GM19043 (cell line): Measurements from ENCODE around the gene KLF7.

Source experiments
- ATAC-seq: cut with Tn5 transposase; IDR thresholded peaks from one replicate; pipeline ENCODE4 v1.9.1; 2021; ENCODE audit warnings: low read depth; ENCODE audit not compliant: unreplicated experiment

The KLF7 gene

DNA sequence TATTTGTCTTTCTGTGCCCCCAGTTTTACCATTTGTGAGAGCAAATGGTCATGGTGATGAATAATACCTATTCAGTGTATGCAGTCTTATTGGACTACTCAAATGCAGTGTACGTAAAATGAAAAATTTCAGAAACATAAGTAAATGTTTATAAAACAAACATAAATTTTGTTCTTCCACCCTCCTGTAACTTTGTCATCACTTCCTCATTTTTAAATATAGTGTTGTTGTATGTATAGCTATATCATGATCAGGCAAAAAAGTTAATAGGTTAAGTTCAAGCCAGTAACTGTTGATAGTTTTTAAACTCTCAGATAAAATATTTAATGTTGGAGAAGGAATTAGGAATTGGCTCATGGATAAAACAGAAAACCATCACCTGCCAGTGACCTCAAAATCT, 93.2 kb downstream of the KLF7 start:
- no peak for ATAC-seq

DNA sequence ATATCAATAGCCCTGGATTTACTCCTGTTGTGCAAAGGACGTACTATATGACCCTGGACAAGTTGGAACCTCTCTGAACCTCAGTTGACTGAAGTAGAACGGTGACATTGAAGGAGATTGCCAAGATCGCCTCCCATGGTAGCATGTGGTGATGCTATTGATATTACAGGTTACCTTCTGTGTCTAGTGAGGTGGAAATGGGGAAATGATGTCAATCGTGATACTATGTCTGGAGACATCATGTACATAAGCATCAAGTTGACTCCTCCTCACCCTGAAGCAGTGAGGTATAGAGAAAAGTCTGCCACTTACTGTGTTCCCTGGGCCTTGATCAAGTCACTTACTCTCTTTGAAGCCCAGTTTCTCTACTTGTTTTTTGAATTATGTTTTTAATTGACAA, 93.9 kb downstream of the KLF7 start:
- ATAC-seq = no peak

- ATAC-seq = no peak
Measured at GRCh38 chr2:207067473-207067872, 98.3 kb downstream of the KLF7 start.

DNA sequence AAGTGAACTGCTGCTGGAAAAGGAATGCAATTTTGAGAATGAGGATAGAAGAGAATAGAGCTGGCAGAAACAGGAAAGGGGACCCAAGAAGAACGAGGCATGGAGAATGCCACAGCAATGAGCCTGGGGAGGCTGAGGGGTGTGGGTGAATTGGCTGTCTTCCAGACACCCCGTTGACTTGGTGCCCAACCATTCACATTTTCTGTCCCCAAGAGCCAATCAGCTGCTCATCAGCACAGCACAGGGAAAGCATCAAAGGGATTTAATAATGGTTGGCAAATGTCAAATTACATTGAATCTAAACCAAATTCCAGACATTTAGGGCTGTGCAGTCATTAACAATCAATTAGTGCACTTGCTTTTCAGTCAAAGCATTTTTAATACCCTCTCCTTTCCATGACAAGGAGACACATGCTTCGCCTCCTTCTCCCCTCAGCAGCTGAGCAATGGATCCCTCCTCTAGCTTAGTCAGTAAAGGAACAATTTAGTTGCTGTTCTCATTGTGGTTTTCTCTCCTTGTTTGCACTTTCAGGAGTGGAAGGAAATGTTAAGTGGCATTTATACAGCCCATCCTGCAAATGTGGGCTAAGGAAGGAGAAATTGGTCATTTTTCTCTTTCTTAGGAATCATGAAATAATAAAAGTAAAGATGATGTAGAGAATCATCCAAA, 98.8 kb downstream of the KLF7 start:
- ATAC-seq = no peak

- ATAC-seq = no peak
Measured at GRCh38 chr2:207066166-207066565, 99.6 kb downstream of the KLF7 start.

GRCh38 chr2:207064128-207064690, 101.5 kb downstream of the KLF7 start:
- ATAC-seq = no peak

- ATAC-seq = no peak
Measured at GRCh38 chr2:207061181-207061580, 104.6 kb downstream of the KLF7 start.

DNA sequence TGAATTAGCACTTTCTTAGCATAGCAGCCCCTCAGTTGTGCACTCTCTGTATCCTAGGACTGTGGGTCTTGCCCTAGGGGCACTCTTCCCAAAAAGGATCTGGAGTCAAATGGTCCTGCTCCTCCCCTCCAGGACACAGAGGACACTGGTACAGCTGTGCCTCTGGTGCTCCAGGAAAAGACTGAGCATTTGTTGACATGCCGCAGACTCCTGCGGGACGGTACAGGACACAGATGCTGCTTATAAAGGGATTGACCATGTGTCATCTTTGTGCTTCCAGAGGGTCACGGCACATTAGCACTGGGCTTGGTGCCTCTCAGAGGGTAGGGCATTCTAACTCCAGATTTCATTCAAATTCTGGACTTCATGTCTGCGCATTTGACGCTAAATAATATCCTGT, 110.5 kb downstream of the KLF7 start:
- ATAC-seq = no peak

GRCh38 chr2:207054521-207054920, 111.2 kb downstream of the KLF7 start:
- ATAC-seq = no peak

GRCh38 chr2:207051385-207051965, 114.3 kb downstream of the KLF7 start:
- ATAC-seq = no peak

- ATAC-seq = no peak
Measured at GRCh38 chr2:207049122-207049521, 116.6 kb downstream of the KLF7 start.

DNA sequence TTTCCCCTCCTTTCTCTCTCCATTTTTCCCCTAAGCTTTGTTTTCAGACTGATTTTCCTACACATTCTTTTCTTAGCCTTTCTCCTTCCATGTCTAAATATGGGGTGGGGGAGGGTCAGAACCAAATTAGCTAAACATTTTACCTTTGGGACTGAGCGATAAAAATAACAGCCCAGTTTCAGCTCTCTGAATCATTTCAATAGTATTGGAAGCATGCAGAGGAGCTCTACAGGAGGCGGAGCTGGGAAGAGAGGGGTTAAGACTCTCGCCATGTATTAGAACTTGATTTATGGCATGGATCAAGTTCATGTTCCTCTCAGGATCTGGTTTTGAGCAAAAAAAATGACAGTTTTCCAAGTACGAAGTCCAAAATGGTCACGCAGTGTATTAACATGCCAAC, 117.3 kb downstream of the KLF7 start:
- no peak for ATAC-seq

GRCh38 chr2:207046724-207047123, 119.0 kb downstream of the KLF7 start:
- no peak for ATAC-seq

DNA sequence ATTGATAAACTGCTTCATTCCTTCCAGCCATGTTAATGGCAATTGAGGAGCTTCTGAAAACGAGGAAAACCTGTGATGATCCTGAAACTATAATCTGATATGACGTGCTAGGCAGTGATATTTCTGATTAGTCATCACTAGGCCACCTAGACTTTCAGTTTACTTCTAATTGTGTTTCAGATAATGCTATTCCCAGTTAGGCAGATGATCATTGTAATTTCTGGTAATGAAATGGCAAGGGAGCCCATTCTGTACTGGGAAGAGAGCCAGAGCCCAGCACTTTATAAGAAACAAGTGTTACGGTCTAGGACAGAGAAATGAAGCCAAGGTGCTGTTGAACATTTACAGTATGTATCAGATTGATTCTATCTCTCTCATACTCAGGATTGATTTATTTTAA, 120.2 kb downstream of the KLF7 start:
- ATAC-seq = no peak

DNA sequence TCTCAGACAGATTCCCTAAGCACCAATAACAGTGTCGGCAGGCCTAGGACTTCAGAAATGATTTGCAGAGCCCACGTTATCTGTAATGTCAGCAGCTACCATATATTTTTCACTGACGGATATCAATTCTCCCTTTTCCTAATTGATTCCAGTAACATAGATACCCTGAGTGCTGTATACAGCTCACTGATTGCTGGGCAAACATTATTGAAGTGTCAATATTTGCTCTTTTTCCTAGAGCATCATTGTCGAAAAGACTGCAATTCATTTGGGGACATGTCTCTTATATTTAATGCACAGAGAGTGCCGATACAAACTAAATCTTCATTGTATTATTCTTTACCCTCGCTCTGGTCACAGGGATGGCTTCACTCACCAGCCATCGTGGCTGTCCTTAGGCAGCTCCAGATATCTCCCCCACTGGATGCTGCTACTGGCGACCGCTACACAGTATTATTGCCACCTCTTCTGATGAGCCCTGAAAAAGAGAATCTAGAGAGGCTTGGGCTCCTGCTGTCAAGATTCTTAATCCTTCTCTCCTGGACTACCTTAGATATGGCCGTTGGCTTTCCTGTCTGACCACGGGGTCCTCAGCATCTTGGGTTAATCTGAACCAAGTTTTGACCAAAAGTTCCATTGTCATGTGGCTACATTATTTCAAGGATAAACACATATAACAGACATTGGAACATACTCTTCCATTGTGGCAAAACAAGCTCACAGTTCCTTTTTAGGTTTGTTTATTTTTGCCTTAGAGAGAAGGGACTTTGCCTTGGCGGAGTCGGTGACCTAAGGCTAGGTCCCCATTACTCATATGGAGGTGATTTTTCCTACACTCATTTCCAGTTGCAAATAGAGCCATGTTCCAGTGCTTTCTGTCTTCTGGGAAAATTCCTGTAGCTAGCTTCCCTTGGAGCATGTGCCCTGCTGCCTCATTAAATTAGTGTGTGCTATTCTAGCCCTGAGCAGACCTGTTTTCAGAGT, 121.1 kb downstream of the KLF7 start:
- ATAC-seq = no peak

GRCh38 chr2:207042841-207043240, 122.9 kb downstream of the KLF7 start:
- no peak for ATAC-seq

- no peak for ATAC-seq
Measured at GRCh38 chr2:207041786-207042554, 123.8 kb downstream of the KLF7 start.

GRCh38 chr2:207041279-207041678, 124.5 kb downstream of the KLF7 start:
- no peak for ATAC-seq

DNA sequence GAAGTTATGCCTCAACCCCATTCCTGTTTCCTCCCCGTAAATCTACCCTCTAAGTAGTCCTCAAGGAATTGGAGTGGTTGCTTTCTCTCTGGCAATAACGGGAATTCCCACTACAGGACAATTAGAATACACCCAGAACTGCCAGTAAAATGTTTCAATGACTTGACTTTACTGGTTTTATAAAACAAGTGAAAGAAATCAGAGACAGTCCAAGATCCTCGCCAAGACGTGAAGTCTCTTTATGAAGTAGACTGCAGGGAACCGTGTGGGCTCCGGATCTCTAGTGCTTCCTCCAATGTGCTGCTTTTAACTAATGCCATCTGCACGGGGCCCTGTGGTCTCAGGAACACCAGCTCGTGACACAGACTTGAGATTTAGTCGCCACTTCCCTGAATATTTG, 125.1 kb downstream of the KLF7 start:
- no peak for ATAC-seq

GRCh38 chr2:207039225-207039624, 126.5 kb downstream of the KLF7 start:
- ATAC-seq = no peak
